Caco-2 (cell line): ENCODE results near the gene SENP7. TPM values are rescaled to one million over a fixed set of nuclear protein-coding genes. Genes with fewer than 3 reads are reported as not detected.

Experiments used
- BruUV-seq: library from RNA; stranded (reverse); fragments of 400-500 nt; replicated peaks from 2 replicates; lab custom pipeline; 2021; lab: Mats Ljungman, UMichigan
- CTCF ChIA-PET: fragments of 300-600 bp; sonication (Branson Sonifier 250); formaldehyde crosslinking; loops from one replicate; lab custom pipeline; 2022; ENCODE audit warnings: antibody characterized with exemption; lab: Charles Lee
- POLR2A ChIA-PET: fragments of 300-600 bp; sonication (Branson Sonifier 250); formaldehyde crosslinking; loops from one replicate; lab custom pipeline; 2022; ENCODE audit warnings: antibody characterized with exemption; lab: Charles Lee
- DNase-seq, 2 experiments: peaks; one replicate each; pipeline versions ENCODE4 v3.0.0 to v3.0.0-alpha.2; 2020 to 2022
- H3K27me3 ChIP-seq: replicated peaks from 2 replicates; pipeline ENCODE4 v1.6.0; 2011; ENCODE audit warnings: low read length; ENCODE audit not compliant: control insufficient read depth, insufficient read depth
- H3K36me3 ChIP-seq: 2 replicates; pipeline ENCODE4 v1.5.1; 2011; ENCODE audit warnings: low read length; ENCODE audit not compliant: control insufficient read depth, insufficient read depth
- H3K4me1 ChIP-seq: fragments of 250-450 bp; sonication (Bioruptor Pico); 2 replicates; pipeline ENCODE4 v1.5.1; 2020; ENCODE audit warnings: mild to moderate bottlenecking
- H3K4me3 ChIP-seq: 2 replicates; pipeline ENCODE4 v1.5.1; 2011; ENCODE audit warnings: low read depth, mild to moderate bottlenecking, control low read depth, low read length
- H3K9me3 ChIP-seq: fragments of 250-450 bp; sonication (Bioruptor Pico); 2 replicates; pipeline ENCODE4 v1.5.1; 2020; ENCODE audit warnings: mild to moderate bottlenecking, moderate library complexity
- H3K27ac Mint-ChIP-seq: one replicate; pipeline ENCODE4 v1.8.0; 2022; ENCODE audit warnings: mixed read lengths; ENCODE audit not compliant: unreplicated experiment
- H3K27me3 Mint-ChIP-seq: one replicate; pipeline ENCODE4 v1.8.0; 2022; ENCODE audit warnings: mixed read lengths; ENCODE audit not compliant: insufficient read depth, unreplicated experiment
- H3K36me3 Mint-ChIP-seq: one replicate; pipeline ENCODE4 v1.8.0; 2022; ENCODE audit warnings: mild to moderate bottlenecking, mixed read lengths; ENCODE audit not compliant: insufficient read depth, unreplicated experiment
- H3K4me1 Mint-ChIP-seq: one replicate; pipeline ENCODE4 v1.8.0; 2022; ENCODE audit warnings: low read depth, mixed read lengths; ENCODE audit not compliant: unreplicated experiment
- H3K4me3 Mint-ChIP-seq: one replicate; pipeline ENCODE4 v1.8.0; 2022; ENCODE audit warnings: mild to moderate bottlenecking, moderate library complexity, mixed read lengths; ENCODE audit not compliant: unreplicated experiment
- H3K9me3 Mint-ChIP-seq: one replicate; pipeline ENCODE4 v1.8.0; 2022; ENCODE audit warnings: mixed read lengths; ENCODE audit not compliant: unreplicated experiment
- CTCF ChIP-seq, 2 experiments: fragments of 200-600 bp in 1 of 2; IDR thresholded peaks; 1 replicate in 1 of 2; 2 replicates in 1 of 2; pipeline versions ENCODE4 v1.5.1 to v1.8.0; 2011 to 2022; ENCODE audit warnings: antibody characterized with exemption in 1 of 2, control low read depth in 1 of 2, inconsistent platforms in 1 of 2, low read depth in 1 of 2, low read length in 1 of 2, mild to moderate bottlenecking in 1 of 2, moderate library complexity in 1 of 2; ENCODE audit not compliant: insufficient read depth in 1 of 2, severe bottlenecking in 1 of 2, unreplicated experiment in 1 of 2
- intact Hi-C: fragments of 100-400 bp; cut with micrococcal nuclease; formaldehyde crosslinking; loops from one replicate; pipeline ENCODE4 v1.10.0; 2022; ENCODE audit not compliant: unreplicated experiment
- total RNA-seq: library from RNA; stranded (reverse); gene quantifications from 2 replicates; pipeline ENCODE4 v1.2.3, GENCODE V29; 2022

Gene SENP7
- total RNA-seq, 1 experiment from 2014 or later = 8.5 TPM

- no peak for TF ChIP-seq CTCF (IDR thresholded peaks at IDR 0.05; ENCODE audit: insufficient read depth in 1 of 2, low read depth in 1 of 2, low read length in 1 of 2, severe bottlenecking in 1 of 2, unreplicated experiment in 1 of 2)
- no peak overlapping the region for H3K4me3 ChIP-seq
- ChIA-PET POLR2A (no interaction called here), CTCF (no interaction called here)
- Mint-ChIP-seq H3K4me3 (no peak overlapping the region), H3K27me3 (no peaks in the 10 kb centered on the region), H3K4me1 (no peaks in the 10 kb centered on the region), H3K27ac (no peak overlapping the region), H3K36me3 (no peaks in the 10 kb centered on the region), H3K9me3 (no peaks in the 10 kb centered on the region)
- BruUV-seq = no TSS peak
- no peaks in the 10 kb centered on the region for H3K27me3 ChIP-seq
- H3K9me3 ChIP-seq = no peaks in the 10 kb centered on the region
- no peaks in the 10 kb centered on the region for H3K4me1 ChIP-seq
- no peak for DNase-seq
- H3K36me3 ChIP-seq = no peaks in the 10 kb centered on the region
- intact Hi-C loops = no loop called here
These were observed 187.4 kb downstream of the SENP7 start for GRCh38 chr3:101325393-101326134.

GRCh38 chr3:101320475-101320874, 192.5 kb downstream of the SENP7 start, which contains the start of gene IMPG2:
TSS of gene IMPG2 (minus strand) at chr3:101320575. CDS start at chr3:101320372, 203 bp downstream.
- DNase-seq = no peak
- Mint-ChIP-seq H3K4me1 (no peaks in the 10 kb centered on the region), H3K27me3 (no peaks in the 10 kb centered on the region), H3K36me3 (no peaks in the 10 kb centered on the region), H3K4me3 (no peak within 1 kb of the TSS), H3K27ac (no peak within 1 kb of the TSS), H3K9me3 (no peaks in the 10 kb centered on the region)
- Histone ChIP-seq H3K4me1 (no peaks in the 10 kb centered on the region), H3K27me3 (no peaks in the 10 kb centered on the region), H3K36me3 (no peaks in the 10 kb centered on the region), H3K9me3 (no peaks in the 10 kb centered on the region), H3K4me3 (no peak within 1 kb of the TSS)
- intact Hi-C loops = no loop called here
- ChIA-PET POLR2A (no interaction called here), CTCF (no interaction called here)
- no peak for TF ChIP-seq CTCF (IDR thresholded peaks at IDR 0.05; ENCODE audit: insufficient read depth in 1 of 2, low read depth in 1 of 2, low read length in 1 of 2, severe bottlenecking in 1 of 2, unreplicated experiment in 1 of 2)
- BruUV-seq = no TSS peak

- ChIA-PET CTCF (no interaction called here), POLR2A (no interaction called here)
- H3K36me3 ChIP-seq = no peaks in the 10 kb centered on the region
- Mint-ChIP-seq H3K27ac (no peak overlapping the region), H3K9me3 (no peaks in the 10 kb centered on the region), H3K27me3 (no peaks in the 10 kb centered on the region), H3K36me3 (no peaks in the 10 kb centered on the region), H3K4me1 (no peaks in the 10 kb centered on the region), H3K4me3 (no peak overlapping the region)
- H3K27me3 ChIP-seq = no peaks in the 10 kb centered on the region
- no peak overlapping the region for H3K4me3 ChIP-seq
- no peak for TF ChIP-seq CTCF (IDR thresholded peaks at IDR 0.05; ENCODE audit: insufficient read depth in 1 of 2, low read depth in 1 of 2, low read length in 1 of 2, severe bottlenecking in 1 of 2, unreplicated experiment in 1 of 2)
- intact Hi-C loops = no loop called here
- DNase-seq = no peak
- H3K9me3 ChIP-seq = no peaks in the 10 kb centered on the region
- H3K4me1 ChIP-seq = no peaks in the 10 kb centered on the region
- no TSS peak for BruUV-seq
These were observed 193.5 kb downstream of the SENP7 start for GRCh38 chr3:101319531-101319930.
